ENCODE data around the gene MAP3K15.

Gene MAP3K15

DNA sequence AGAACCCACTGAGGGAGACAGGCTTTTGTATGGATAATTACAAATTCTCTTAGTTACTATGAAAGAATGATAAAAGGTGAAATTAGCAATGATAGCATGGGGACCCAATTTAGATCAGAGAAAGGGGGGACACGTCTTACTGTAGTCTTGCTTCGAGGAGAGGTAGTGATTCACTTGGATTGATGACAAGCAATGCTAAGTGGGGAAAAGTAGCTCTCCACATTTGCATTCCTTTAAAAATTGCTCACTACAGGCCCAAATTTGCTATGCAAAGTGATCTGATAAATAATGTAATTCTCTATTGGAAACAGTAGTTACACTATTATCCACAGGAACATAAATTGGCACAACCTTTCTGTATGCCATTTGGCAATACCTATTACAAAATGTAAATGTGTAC is 42.5 kb upstream of the MAP3K15 start:
- no peak for DNase-seq (ENCODE audit: low spot score)
- in situ Hi-C loops (cut with MboI; ENCODE audit: low sequenced_read_pairs, unreplicated experiment), result no loop called here
- TF ChIP-seq, protein P1, sequence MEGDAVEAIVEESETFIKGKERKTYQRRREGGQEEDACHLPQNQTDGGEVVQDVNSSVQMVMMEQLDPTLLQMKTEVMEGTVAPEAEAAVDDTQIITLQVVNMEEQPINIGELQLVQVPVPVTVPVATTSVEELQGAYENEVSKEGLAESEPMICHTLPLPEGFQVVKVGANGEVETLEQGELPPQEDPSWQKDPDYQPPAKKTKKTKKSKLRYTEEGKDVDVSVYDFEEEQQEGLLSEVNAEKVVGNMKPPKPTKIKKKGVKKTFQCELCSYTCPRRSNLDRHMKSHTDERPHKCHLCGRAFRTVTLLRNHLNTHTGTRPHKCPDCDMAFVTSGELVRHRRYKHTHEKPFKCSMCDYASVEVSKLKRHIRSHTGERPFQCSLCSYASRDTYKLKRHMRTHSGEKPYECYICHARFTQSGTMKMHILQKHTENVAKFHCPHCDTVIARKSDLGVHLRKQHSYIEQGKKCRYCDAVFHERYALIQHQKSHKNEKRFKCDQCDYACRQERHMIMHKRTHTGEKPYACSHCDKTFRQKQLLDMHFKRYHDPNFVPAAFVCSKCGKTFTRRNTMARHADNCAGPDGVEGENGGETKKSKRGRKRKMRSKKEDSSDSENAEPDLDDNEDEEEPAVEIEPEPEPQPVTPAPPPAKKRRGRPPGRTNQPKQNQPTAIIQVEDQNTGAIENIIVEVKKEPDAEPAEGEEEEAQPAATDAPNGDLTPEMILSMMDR (IDR thresholded peaks at IDR 0.05; ENCODE audit: borderline replicate concordance, control extremely low read depth, extremely low read depth, insufficient read depth, missing control alignments), result no peak

DNA sequence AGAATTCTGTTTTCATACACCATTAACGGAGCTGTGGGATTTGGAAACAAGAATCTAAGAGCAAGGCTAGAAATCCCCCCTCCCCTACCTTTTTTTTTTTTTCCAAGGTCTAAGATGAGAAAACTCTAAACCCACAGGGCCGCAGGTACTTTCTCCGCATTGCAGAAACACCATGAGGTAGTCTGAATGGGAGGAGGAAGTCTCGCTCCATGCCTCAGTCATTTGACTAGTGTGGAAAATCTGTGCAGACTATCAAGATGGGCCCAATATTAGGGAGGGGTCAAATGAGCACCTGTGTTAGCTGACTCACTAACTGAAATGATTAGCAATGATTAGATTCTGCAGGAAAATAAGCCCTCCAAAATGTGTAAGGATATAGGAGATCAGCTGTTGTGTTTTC is 40.9 kb upstream of the MAP3K15 start:
- DNase-seq (ENCODE audit: low spot score), result no peak
- TF ChIP-seq, protein P1 (IDR thresholded peaks at IDR 0.05; ENCODE audit: borderline replicate concordance, control extremely low read depth, extremely low read depth, insufficient read depth, missing control alignments), result no peak
- in situ Hi-C loops (cut with MboI; ENCODE audit: low sequenced_read_pairs, unreplicated experiment), result no loop called here

GRCh38 chrX:19555683-19556082 is 40.4 kb upstream of the MAP3K15 start:
- in situ Hi-C loops (cut with MboI; ENCODE audit: low sequenced_read_pairs, unreplicated experiment), result no loop called here
- DNase-seq (ENCODE audit: low spot score), result no peak
- TF ChIP-seq, protein P1 (IDR thresholded peaks at IDR 0.05; ENCODE audit: borderline replicate concordance, control extremely low read depth, extremely low read depth, insufficient read depth, missing control alignments), result no peak

DNA sequence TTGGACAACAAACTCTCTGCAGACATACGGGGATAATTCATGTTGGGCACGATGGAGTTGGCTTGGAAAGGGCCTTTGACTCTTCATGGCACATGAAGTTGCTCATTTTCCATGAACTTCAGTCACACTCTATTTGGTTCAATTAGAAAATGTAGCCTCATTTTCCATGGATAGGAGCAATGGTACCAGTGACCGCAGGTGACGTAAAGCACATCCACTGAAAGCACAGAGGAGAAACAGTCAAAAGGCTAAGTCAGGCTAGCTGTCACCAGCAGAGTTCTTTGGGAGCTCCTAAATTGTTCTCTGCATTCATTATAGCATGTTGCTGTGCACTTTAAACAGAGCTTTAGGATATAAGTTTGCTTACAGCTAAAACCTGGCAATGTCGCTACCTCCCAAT is 39.9 kb upstream of the MAP3K15 start:
- DNase-seq (ENCODE audit: low spot score), result no peak
- TF ChIP-seq, protein P1 (IDR thresholded peaks at IDR 0.05; ENCODE audit: borderline replicate concordance, control extremely low read depth, extremely low read depth, insufficient read depth, missing control alignments), result no peak
- in situ Hi-C loops (cut with MboI; ENCODE audit: low sequenced_read_pairs, unreplicated experiment), result no loop called here

GRCh38 chrX:19554786-19555185 is 39.5 kb upstream of the MAP3K15 start:
- in situ Hi-C loops (cut with MboI; ENCODE audit: low sequenced_read_pairs, unreplicated experiment), result no loop called here
- DNase-seq (ENCODE audit: low spot score), result no peak
- TF ChIP-seq, protein P1 (IDR thresholded peaks at IDR 0.05; ENCODE audit: borderline replicate concordance, control extremely low read depth, extremely low read depth, insufficient read depth, missing control alignments), result no peak

DNA sequence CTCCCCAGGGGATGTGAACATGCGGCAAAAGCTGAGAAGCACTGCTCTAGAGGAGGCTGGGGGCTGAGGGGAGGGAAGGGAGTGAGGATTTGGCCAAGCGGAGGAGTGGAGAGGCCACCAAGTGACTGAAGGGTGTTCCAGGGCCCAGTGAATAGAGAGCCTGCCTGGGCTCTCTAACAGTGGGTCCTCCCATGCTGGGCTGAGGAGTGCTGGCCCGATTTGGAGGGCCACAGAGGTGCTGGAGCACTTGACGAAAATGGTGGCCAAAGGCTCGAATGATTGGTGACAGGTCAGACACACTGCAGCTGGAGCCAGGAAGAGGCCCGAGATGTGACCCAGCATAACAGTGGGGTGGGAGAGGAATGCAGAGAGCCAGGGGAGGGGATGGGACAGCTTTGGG is 37.5 kb upstream of the MAP3K15 start:
- in situ Hi-C loops (cut with MboI; ENCODE audit: low sequenced_read_pairs, unreplicated experiment), result no loop called here
- no peak for DNase-seq (ENCODE audit: low spot score)
- TF ChIP-seq, protein P1 (IDR thresholded peaks at IDR 0.05; ENCODE audit: borderline replicate concordance, control extremely low read depth, extremely low read depth, insufficient read depth, missing control alignments), result no peak

DNA sequence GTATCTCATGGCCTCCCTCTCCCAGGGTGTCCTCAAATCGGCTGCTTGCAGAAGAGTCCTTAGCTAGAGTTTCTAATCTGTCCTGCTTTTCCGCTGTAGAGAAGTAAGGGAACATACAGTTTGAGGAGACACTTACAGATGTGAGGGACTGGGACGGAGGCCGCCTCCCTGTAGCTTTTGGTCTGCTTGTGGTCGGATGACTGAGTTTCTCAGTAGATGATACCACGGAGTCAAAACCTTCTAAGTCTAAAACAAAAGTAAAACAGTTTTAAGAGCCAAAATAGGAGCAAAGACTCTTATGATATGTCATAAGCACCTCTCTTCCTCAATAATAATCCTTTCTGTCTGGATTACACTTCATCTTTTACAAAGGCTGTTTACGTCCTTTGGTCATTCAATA is 34.5 kb upstream of the MAP3K15 start:
- TF ChIP-seq, protein P1 (IDR thresholded peaks at IDR 0.05; ENCODE audit: borderline replicate concordance, control extremely low read depth, extremely low read depth, insufficient read depth, missing control alignments), result no peak
- in situ Hi-C loops (cut with MboI; ENCODE audit: low sequenced_read_pairs, unreplicated experiment), result no loop called here
- DNase-seq (ENCODE audit: low spot score), result no peak
